Endothelial cell of umbilical vein (primary cell): ENCODE results near the gene LILRB3. TPM values are rescaled to one million over a fixed set of nuclear protein-coding genes. Genes with fewer than 3 reads are reported as not detected.

ENCODE experiments used
- BruUV-seq: library from RNA; stranded (reverse); fragments of 400-500 nt; replicated peaks from 2 replicates; lab custom pipeline; 2021; lab: Mats Ljungman, UMichigan
- CTCF ChIA-PET: fragments of 300-600, 350-600 bp; sonication (Branson Sonifier 250); formaldehyde crosslinking; loops from one replicate; lab custom pipeline; 2021; ENCODE audit warnings: antibody characterized with exemption, inconsistent platforms; lab: Charles Lee
- POLR2A ChIA-PET: fragments of 300-600, 350-600 bp; sonication (Branson Sonifier 250); formaldehyde crosslinking; loops from one replicate; lab custom pipeline; 2021; ENCODE audit warnings: antibody characterized with exemption, inconsistent platforms; lab: Charles Lee
- DNase-seq: peaks from one replicate; pipeline ENCODE4 v3.0.0-alpha.2; 2011; ENCODE audit warnings: low read depth, low spot score
- FAIRE-seq: peaks from 2 replicates; lab custom pipeline; 2011; peaks lifted over from hg19 to GRCh38; lab: Jason Lieb, UNC
- H2AFZ ChIP-seq: 2 replicates; pipeline ENCODE4 v1.6.0; 2012; ENCODE audit warnings: low read depth, low read length, control low read depth, inconsistent platforms
- H3K27ac ChIP-seq: 2 replicates; pipeline ENCODE4 v1.5.1; 2011; ENCODE audit warnings: low read depth, mild to moderate bottlenecking, control low read depth, low read length, moderate library complexity; ENCODE audit not compliant: insufficient read depth
- H3K27me3 ChIP-seq, 2 experiments: 2 replicates each; pipeline versions ENCODE4 v1.6.0 to v1.6.1; 2011; ENCODE audit warnings: low read length in 2 of 2, mixed read lengths in 1 of 2; ENCODE audit not compliant: control insufficient read depth in 2 of 2, insufficient read depth in 2 of 2
- H3K36me3 ChIP-seq, 2 experiments: 2 replicates in 1 of 2; 3 replicates in 1 of 2; pipeline ENCODE4 v1.5.1; 2011; ENCODE audit warnings: low read length in 2 of 2, mild to moderate bottlenecking in 1 of 2, moderate library complexity in 1 of 2; ENCODE audit not compliant: control insufficient read depth in 2 of 2, insufficient read depth in 2 of 2; ENCODE audit errors: extremely low read depth in 1 of 2
- H3K4me1 ChIP-seq: 3 replicates; pipeline ENCODE4 v1.5.1; 2011; ENCODE audit warnings: mild to moderate bottlenecking, low read length; ENCODE audit not compliant: control insufficient read depth, insufficient read depth; ENCODE audit errors: extremely low read depth
- H3K4me2 ChIP-seq: 2 replicates; pipeline ENCODE4 v1.6.1; 2011; ENCODE audit warnings: low read length, control low read depth, mixed read lengths; ENCODE audit not compliant: insufficient read depth
- H3K4me3 ChIP-seq, 3 experiments: fragments of 200-600 bp in 1 of 3; sonication (generic), shearing (Covaris generic) in 1 of 3; replicated peaks in 1 of 3; 2 replicates each; pipeline ENCODE4 v1.5.1; 2011 to 2016; ENCODE audit warnings: control low read depth in 3 of 3, low read length in 3 of 3, mild to moderate bottlenecking in 2 of 3, inconsistent platforms in 1 of 3, low read depth in 1 of 3, moderate library complexity in 1 of 3; ENCODE audit not compliant: insufficient read depth in 1 of 3
- H3K79me2 ChIP-seq: 2 replicates; pipeline ENCODE4 v1.6.0; 2012; ENCODE audit warnings: low read length, inconsistent platforms; ENCODE audit not compliant: control insufficient read depth, insufficient read depth
- H3K9ac ChIP-seq: replicated peaks from 2 replicates; pipeline ENCODE3; 2011; ENCODE audit warnings: low read length, control low read depth; ENCODE audit not compliant: insufficient read depth; ENCODE audit errors: extremely low read depth
- H3K9me1 ChIP-seq: replicated peaks from 3 replicates; pipeline ENCODE4 v1.6.0; 2011; ENCODE audit warnings: mild to moderate bottlenecking, low read length; ENCODE audit not compliant: control insufficient read depth, insufficient read depth; ENCODE audit errors: extremely low read depth
- H3K9me3 ChIP-seq: replicated peaks from 2 replicates; pipeline ENCODE4 v1.5.1; 2012; ENCODE audit warnings: low read length, inconsistent platforms; ENCODE audit not compliant: control insufficient read depth, insufficient read depth
- H4K20me1 ChIP-seq: replicated peaks from 2 replicates; pipeline ENCODE3; 2011; ENCODE audit warnings: mild to moderate bottlenecking, low read length; ENCODE audit not compliant: control insufficient read depth, insufficient read depth; ENCODE audit errors: extremely low read depth
- EZH2 ChIP-seq: IDR thresholded peaks from 2 replicates; pipeline ENCODE4 v1.6.1; 2012; ENCODE audit warnings: borderline replicate concordance, low read depth, mild to moderate bottlenecking, moderate library complexity, low read length, inconsistent platforms; ENCODE audit not compliant: severe bottlenecking
- FOS ChIP-seq: IDR thresholded peaks from 2 replicates; pipeline ENCODE4 v1.6.1; 2011; ENCODE audit warnings: mild to moderate bottlenecking, low read length, moderate library complexity, borderline replicate concordance; ENCODE audit not compliant: insufficient read depth
- GATA2 ChIP-seq: IDR thresholded peaks from 2 replicates; pipeline ENCODE4 v1.7.0; 2011; ENCODE audit warnings: low read depth, mild to moderate bottlenecking, moderate library complexity, mixed read lengths, low read length; ENCODE audit not compliant: insufficient read length, insufficient read depth
- JUN ChIP-seq: IDR thresholded peaks from 2 replicates; pipeline ENCODE4 v1.6.1; 2011; ENCODE audit warnings: borderline replicate concordance, low read depth; ENCODE audit not compliant: insufficient read length, insufficient read depth
- MAX ChIP-seq: IDR thresholded peaks from 2 replicates; pipeline ENCODE4 v1.6.1; 2011; ENCODE audit not compliant: insufficient read depth, insufficient read length
- MYC ChIP-seq: IDR thresholded peaks from one replicate; pipeline ENCODE4 v1.6.1; 2011; ENCODE audit warnings: mild to moderate bottlenecking, low read depth, low read length
- POLR2A ChIP-seq: IDR thresholded peaks from 2 replicates; pipeline ENCODE4 v1.6.1; 2012; ENCODE audit warnings: low read depth, mild to moderate bottlenecking, control low read depth, low read length
- POLR2AphosphoS5 ChIP-seq: IDR thresholded peaks from 2 replicates; pipeline ENCODE4 v1.6.1; 2012; ENCODE audit warnings: low read depth, mild to moderate bottlenecking, control low read depth, low read length, moderate library complexity; ENCODE audit not compliant: insufficient read depth
- dilution Hi-C: fragments of 300-500 bp; cut with MboI; formaldehyde crosslinking; loops from one replicate; pipeline ENCODE4 v1.15.0; 2019; ENCODE audit warnings: low sequenced_read_pairs; ENCODE audit not compliant: extremely low pct_ligation_motif_present
- intact Hi-C: fragments of 100-400 bp; cut with micrococcal nuclease; formaldehyde crosslinking; loops from one replicate; pipeline ENCODE4 v1.10.0; 2022
- polyA plus RNA-seq, 4 experiments: library from polyadenylated mRNA; depleted of rRNA in 3 of 4; stranded (reverse) in 3 of 4; unstranded in 1 of 4; fragments of >200 nt; gene quantifications; 2 replicates each; pipeline versions ENCODE4 v1.2.1 to v1.2.3, GENCODE V29; 2011 to 2012; ENCODE audit warnings: missing spikeins in 1 of 4
- total RNA-seq: library from RNA; stranded (reverse); gene quantifications from 2 replicates; pipeline ENCODE4 v1.2.3, GENCODE V29; 2021
- TF ChIP-seq, protein P1 (sequence below), 2 donors: IDR thresholded peaks; 1 replicate in 1 of 2; 2 replicates in 1 of 2; pipeline ENCODE4 v1.5.1; 2011; ENCODE audit warnings: low read length in 2 of 2, mild to moderate bottlenecking in 2 of 2, moderate library complexity in 2 of 2, control low read depth in 1 of 2, inconsistent platforms in 1 of 2, low read depth in 1 of 2; ENCODE audit not compliant: insufficient read depth in 1 of 2; ENCODE audit errors: extremely low read depth in 1 of 2

Gene LILRB3
- total and polyA plus RNA-seq, 2 donors (not counting 3 experiments of a cell fraction or from before 2014, with no cell fraction given) = not detected

DNA sequence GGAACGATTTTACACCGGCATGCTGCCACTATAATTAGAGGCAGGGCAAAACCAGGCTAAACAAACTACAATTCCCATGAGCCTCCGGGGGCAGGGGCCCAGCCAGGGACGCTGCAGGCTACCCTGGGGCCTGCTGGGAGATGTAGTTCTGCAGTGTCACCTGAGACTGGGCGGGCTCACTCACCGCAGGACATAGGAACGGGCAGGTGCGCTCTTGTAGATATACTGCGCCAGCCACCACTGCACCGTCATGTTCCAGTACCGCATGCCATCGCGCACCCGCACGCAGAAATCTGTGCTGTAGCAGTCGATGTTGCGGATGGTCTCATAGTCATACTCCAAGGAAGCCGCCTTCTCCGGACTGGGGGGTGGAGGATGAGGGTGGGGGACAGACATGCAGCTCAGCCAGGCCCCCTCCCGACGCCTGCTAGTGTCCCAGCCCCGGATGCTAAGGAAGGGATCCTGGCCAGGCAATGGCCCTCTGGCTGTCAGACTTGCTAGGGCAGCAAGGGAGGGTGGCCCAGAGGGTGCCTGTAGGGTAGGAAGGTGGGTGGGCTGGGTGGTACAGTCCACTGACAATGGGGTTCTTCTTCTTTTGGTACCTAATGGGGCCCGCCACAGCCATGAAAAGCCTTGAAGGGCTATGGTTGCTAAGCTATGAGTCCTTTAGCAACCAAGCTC, 44.1 kb downstream of the LILRB3 start:
- dilution Hi-C loops = no loop called here
- Histone ChIP-seq H3K79me2 (no peaks in the 10 kb centered on the region), H3K27me3 (no peaks in the 10 kb centered on the region), H3K4me2 (no peak overlapping the region), H3K36me3 (peaks cover 7 to 38% of the 10 kb centered on the region in 2 experiments), H3K9ac (no peak overlapping the region), H3K4me3 (no peak overlapping the region), H3K9me1 (no peaks in the 10 kb centered on the region), H3K4me1 (no peaks in the 10 kb centered on the region), H2AFZ (no peak overlapping the region), H3K9me3 (no peaks in the 10 kb centered on the region), H3K27ac (no peak overlapping the region), H4K20me1 (no peaks in the 10 kb centered on the region)
- TF ChIP-seq MYC = no peak
- no peak for TF ChIP-seq FOS
- TF ChIP-seq MAX = no peak
- TF ChIP-seq GATA2 = no peak
- TF ChIP-seq EZH2 = no peak
- no peak for TF ChIP-seq POLR2A
- no peak for TF ChIP-seq POLR2AphosphoS5
- TF ChIP-seq, protein P1, sequence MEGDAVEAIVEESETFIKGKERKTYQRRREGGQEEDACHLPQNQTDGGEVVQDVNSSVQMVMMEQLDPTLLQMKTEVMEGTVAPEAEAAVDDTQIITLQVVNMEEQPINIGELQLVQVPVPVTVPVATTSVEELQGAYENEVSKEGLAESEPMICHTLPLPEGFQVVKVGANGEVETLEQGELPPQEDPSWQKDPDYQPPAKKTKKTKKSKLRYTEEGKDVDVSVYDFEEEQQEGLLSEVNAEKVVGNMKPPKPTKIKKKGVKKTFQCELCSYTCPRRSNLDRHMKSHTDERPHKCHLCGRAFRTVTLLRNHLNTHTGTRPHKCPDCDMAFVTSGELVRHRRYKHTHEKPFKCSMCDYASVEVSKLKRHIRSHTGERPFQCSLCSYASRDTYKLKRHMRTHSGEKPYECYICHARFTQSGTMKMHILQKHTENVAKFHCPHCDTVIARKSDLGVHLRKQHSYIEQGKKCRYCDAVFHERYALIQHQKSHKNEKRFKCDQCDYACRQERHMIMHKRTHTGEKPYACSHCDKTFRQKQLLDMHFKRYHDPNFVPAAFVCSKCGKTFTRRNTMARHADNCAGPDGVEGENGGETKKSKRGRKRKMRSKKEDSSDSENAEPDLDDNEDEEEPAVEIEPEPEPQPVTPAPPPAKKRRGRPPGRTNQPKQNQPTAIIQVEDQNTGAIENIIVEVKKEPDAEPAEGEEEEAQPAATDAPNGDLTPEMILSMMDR (IDR thresholded peaks at IDR 0.05; ENCODE audit: extremely low read depth in 1 of 2, insufficient read depth in 1 of 2, low read depth in 1 of 2, low read length in 2 of 2) = no peak
- no peak for TF ChIP-seq JUN
- intact Hi-C loops = no loop called here
- no TSS peak for BruUV-seq
- no peak for DNase-seq
- FAIRE-seq = no peak
- ChIA-PET POLR2A (interaction anchor here (0.8 kb wide), 1 partner anchor 14 kb away, joined by 3 read pairs; no protein-coding TSS in a partner anchor), CTCF (interaction anchor here (1.5 kb wide), 1 partner anchor 10 kb away, joined by 5 read pairs; the partner anchor contains the start of gene MBOAT7)
